Testis (tissue), 5 donors: ENCODE measurements around the gene CYLC1. TPM values are rescaled to one million over a fixed set of nuclear protein-coding genes. Genes with fewer than 3 reads are reported as not detected.

Experiments used
- DNase-seq: peaks from one replicate; pipeline ENCODE4 v3.0.0-alpha.2; 2019
- H3K27ac ChIP-seq, 2 donors: fragments of 200-600 bp; sonication (generic); one replicate each; pipeline ENCODE4 v1.5.1; 2019
- H3K27me3 ChIP-seq: fragments of 200-600 bp; sonication (generic); one replicate; pipeline ENCODE4 v1.5.1; 2019
- H3K36me3 ChIP-seq: fragments of 200-600 bp; sonication (generic); one replicate; pipeline ENCODE4 v1.5.1; 2017; ENCODE audit warnings: low read depth; ENCODE audit errors: missing control alignments
- H3K4me1 ChIP-seq: fragments of 200-600 bp; sonication (generic); one replicate; pipeline ENCODE4 v1.5.1; 2019
- H3K4me3 ChIP-seq, 2 donors: fragments of 200-600 bp; sonication (generic); one replicate each; pipeline ENCODE4 v1.5.1; 2017 to 2019
- H3K9me3 ChIP-seq: fragments of 200-600 bp; sonication (generic); one replicate; pipeline ENCODE4 v1.5.1; 2017
- POLR2A ChIP-seq: fragments of 450-650 bp; IDR thresholded peaks from one replicate; pipeline ENCODE4 v1.6.1; 2017; ENCODE audit warnings: antibody characterized with exemption, mild to moderate bottlenecking, moderate library complexity
- WGBS, 2 donors: methylation state at CpG; one replicate each; pipeline ENCODE4 v1.1.5; 2018; 5-methylcytosine and 5-hydroxymethylcytosine counted together
- intact Hi-C: fragments of 100-400 bp; cut with DNase I; formaldehyde crosslinking; loops from one replicate; pipeline ENCODE4 v1.15.1; 2023; ENCODE audit warnings: low total_unique reads
- long read RNA-seq, 2 donors: transcript quantifications; one replicate each; lab custom pipeline, GENCODE V29; 2026
- polyA plus RNA-seq: library from polyadenylated mRNA; stranded (reverse); fragments of 350-450 nt; fragmentation: Illumina TruSeq; extraction: RNeasy Lipid Tissue Mini Kit (QIAGEN cat#74804); gene quantifications from one replicate; pipeline ENCODE4 v1.2.3, GENCODE V29; 2014; ENCODE audit warnings: low read depth, low replicate concordance; ENCODE audit not compliant: insufficient read depth
- total RNA-seq, 2 donors: library from RNA; depleted of rRNA; stranded (reverse); fragments of >200 nt; gene quantifications; one replicate each; pipeline ENCODE4 v1.2.3, GENCODE V29; 2016
- TF ChIP-seq, protein P1 (sequence below), 3 experiments: fragments of 450-650 bp in 2 of 3; fragments of 200-600 bp in 1 of 3; sonication (generic) in 1 of 3; IDR thresholded peaks; one replicate each; pipeline ENCODE4 v1.5.1; 2016 to 2019; ENCODE audit warnings: antibody characterized with exemption in 3 of 3, mild to moderate bottlenecking in 2 of 3, moderate library complexity in 1 of 3

CYLC1 gene, protein sequence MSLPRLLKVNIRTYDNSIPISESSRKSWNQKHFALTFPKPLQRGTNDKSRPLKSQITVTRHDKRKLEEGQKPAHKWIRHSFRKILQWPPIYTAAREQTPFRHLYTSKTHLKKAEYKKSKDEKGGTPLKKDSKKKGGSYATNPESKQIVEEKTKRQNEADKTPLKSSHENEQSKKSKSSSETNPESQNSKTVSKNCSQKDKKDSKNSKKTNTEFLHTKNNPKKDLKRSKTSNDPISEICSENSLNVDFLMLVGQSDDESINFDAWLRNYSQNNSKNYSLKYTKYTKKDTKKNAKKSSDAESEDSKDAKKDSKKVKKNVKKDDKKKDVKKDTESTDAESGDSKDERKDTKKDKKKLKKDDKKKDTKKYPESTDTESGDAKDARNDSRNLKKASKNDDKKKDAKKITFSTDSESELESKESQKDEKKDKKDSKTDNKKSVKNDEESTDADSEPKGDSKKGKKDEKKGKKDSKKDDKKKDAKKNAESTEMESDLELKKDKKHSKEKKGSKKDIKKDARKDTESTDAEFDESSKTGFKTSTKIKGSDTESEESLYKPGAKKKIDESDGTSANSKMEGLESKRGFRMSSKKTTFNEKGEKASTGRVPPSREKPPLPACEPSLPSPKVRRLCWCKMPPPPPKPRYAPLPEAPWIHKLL
- 10 to 100 TPM in 1 of 2 donors, 1 to 10 TPM in 1; 5.3 to 11.7 TPM for total RNA-seq
- polyA plus RNA-seq: 5.8 TPM
- long read RNA-seq, donor 1: 0 reads
- long read RNA-seq, donor 2: 0 reads

DNA sequence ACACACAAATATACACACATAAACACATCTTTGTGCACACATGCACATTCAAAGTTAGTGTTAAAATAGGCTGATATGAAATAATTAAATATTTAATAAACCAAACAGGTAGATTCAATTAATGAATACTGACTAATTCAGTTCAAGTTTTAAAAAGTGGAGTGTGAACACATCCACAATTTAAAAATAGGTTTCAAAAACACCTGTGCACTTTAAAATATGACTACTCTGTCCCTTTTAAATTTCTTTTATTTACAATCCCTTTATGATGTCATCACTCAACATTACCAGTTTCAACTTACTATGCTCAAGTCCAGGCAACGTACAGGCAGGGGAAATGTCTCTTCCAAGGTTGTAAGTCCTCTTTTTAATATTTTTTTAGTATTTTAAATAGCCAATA, at the start of gene CYLC1:
Gene CYLC1, plus strand, starts transcription at position 301 of the 400 bp plus-strand sequence. Its CDS starts 37 bp downstream, at position 338.
- H3K4me1 ChIP-seq: no peaks in the 10 kb centered on the region
- DNase-seq: no peak
- H3K27ac ChIP-seq: no peak within 1 kb of the TSS
- WGBS, 2 donors: 64 to 69% methylated on average over 1 of the region's 1 CpG
- intact Hi-C loops: no loop called here
- H3K27me3 ChIP-seq: no peaks in the 10 kb centered on the region
- no peaks in the 10 kb centered on the region for H3K36me3 ChIP-seq
- TF ChIP-seq POLR2A: no peak
- TF ChIP-seq, protein P1, sequence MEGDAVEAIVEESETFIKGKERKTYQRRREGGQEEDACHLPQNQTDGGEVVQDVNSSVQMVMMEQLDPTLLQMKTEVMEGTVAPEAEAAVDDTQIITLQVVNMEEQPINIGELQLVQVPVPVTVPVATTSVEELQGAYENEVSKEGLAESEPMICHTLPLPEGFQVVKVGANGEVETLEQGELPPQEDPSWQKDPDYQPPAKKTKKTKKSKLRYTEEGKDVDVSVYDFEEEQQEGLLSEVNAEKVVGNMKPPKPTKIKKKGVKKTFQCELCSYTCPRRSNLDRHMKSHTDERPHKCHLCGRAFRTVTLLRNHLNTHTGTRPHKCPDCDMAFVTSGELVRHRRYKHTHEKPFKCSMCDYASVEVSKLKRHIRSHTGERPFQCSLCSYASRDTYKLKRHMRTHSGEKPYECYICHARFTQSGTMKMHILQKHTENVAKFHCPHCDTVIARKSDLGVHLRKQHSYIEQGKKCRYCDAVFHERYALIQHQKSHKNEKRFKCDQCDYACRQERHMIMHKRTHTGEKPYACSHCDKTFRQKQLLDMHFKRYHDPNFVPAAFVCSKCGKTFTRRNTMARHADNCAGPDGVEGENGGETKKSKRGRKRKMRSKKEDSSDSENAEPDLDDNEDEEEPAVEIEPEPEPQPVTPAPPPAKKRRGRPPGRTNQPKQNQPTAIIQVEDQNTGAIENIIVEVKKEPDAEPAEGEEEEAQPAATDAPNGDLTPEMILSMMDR (IDR thresholded peaks at IDR 0.05): no peak
- H3K9me3 ChIP-seq: no peaks in the 10 kb centered on the region
- no peak within 1 kb of the TSS for H3K4me3 ChIP-seq

DNA sequence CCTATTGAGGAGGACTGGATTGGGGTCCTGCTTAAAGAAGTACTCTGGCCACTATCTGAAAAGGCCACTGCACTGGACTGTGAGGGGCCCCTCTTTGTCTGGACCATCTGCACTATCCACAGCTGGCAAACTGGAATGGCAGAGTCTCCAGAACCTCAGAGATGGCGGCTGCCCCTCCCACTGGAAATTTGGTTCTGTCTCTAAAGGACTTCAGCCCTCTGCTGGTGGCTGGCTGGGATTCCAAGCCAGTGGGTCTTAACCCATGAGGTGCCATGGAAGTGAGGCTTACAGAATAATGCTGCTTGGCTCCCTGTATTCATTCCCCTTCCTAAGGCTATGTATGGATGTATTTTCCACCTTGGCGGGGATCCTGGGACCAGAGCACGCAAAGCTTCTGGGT, 41.6 kb upstream of the CYLC1 start:
- no peak for DNase-seq
- Histone ChIP-seq H3K27me3 (no peaks in the 10 kb centered on the region), H3K9me3 (no peaks in the 10 kb centered on the region), H3K27ac (no peak overlapping the region), H3K36me3 (no peaks in the 10 kb centered on the region), H3K4me1 (no peaks in the 10 kb centered on the region), H3K4me3 (no peak overlapping the region)
- 60% methylated on average over 3 of the region's 3 CpGs; no CpG with 5 or more reads in 1 of the 2 donors for WGBS, 2 donors
- TF ChIP-seq, protein P1 (IDR thresholded peaks at IDR 0.05): no peak
- no peak for TF ChIP-seq POLR2A
- intact Hi-C loops: no loop called here

DNA sequence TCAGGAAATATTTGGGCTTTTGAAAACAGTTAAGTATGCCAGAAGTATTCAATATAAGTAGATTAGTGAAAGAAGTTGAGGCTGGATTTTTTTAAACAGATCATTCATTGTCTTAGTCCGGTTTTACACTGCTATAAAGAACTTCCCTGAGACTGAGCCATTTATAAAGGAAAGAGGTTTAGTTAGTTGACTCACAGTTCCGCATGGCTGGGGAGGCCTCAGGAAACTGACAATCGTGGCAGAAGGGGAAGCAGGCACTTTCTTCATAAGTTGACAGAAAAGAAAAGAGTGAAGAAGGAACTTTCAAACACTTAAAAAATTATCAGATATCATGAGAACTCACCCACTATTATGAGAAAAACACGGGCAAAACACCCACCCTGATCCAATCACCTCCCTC, 31.1 kb upstream of the CYLC1 start:
- Histone ChIP-seq H3K9me3 (no peaks in the 10 kb centered on the region), H3K27ac (no peak overlapping the region), H3K4me1 (no peaks in the 10 kb centered on the region), H3K27me3 (no peaks in the 10 kb centered on the region), H3K4me3 (no peak overlapping the region), H3K36me3 (no peaks in the 10 kb centered on the region)
- intact Hi-C loops: no loop called here
- TF ChIP-seq POLR2A: no peak
- TF ChIP-seq, protein P1 (IDR thresholded peaks at IDR 0.05): no peak
- no peak for DNase-seq
- WGBS, 2 donors: 43 to 61% methylated on average over 4 of the region's 4 CpGs

DNA sequence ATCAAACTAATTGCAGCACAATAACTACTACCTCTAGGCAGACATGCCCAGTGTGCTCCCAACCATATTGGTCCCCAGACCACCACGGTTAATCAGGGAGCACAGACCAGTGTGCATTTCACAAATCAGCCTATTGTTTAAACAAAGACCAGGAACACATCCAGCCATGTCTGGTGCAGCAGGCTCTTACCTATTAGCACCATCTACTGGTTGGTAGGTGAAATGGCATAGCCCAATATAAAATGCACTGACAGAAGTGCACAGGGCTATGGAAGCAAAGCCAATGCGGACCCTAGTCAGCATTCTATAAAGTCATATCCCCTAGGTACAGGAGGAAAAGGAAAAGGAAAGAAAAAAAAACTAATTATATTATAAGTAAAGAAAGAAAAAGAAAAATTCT, 15.5 kb upstream of the CYLC1 start:
- no peaks in the 10 kb centered on the region for H3K36me3 ChIP-seq
- no peaks in the 10 kb centered on the region for H3K9me3 ChIP-seq
- peak; percentile 16 for DNase-seq
- intact Hi-C loops: no loop called here
- 0 to 8% methylated on average over 2 of the region's 2 CpGs for WGBS, 2 donors
- no peaks in the 10 kb centered on the region for H3K27me3 ChIP-seq
- TF ChIP-seq, protein P1 (IDR thresholded peaks at IDR 0.05): peak in 2 of 3 experiments; percentile 19 to 48
- TF ChIP-seq POLR2A: no peak
- H3K27ac ChIP-seq: no peak overlapping the region
- no peaks in the 10 kb centered on the region for H3K4me1 ChIP-seq
- H3K4me3 ChIP-seq: no peak overlapping the region
